Measurements from ENCODE around the gene R3HDM1.
A peak's percentile ranks its signal among the peaks of the same experiment; 100 is the strongest.

R3HDM1 gene

GRCh38 chr2:135546436-135546835 lies 15.2 kb downstream of the R3HDM1 start:
- DNase-seq (ENCODE audit: low read depth): no peak
- TF ChIP-seq CTCF (conservative IDR thresholded peaks at IDR 0.05; ENCODE audit: low read depth, low read length): no peak
- no peak overlapping the region for H3K4me3 ChIP-seq (ENCODE audit: low read depth, low read length)

- H3K4me3 ChIP-seq (ENCODE audit: low read depth, low read length): no peak overlapping the region
- TF ChIP-seq CTCF (conservative IDR thresholded peaks at IDR 0.05; ENCODE audit: low read depth, low read length): no peak
- DNase-seq (ENCODE audit: low read depth): no peak
Observed at GRCh38 chr2:135547311-135547710, 16.0 kb downstream of the R3HDM1 start.

- no peak for TF ChIP-seq CTCF (conservative IDR thresholded peaks at IDR 0.05; ENCODE audit: low read depth, low read length)
- H3K4me3 ChIP-seq (ENCODE audit: low read depth, low read length): no peak overlapping the region
- DNase-seq (ENCODE audit: low read depth): no peak
Observed at GRCh38 chr2:135551356-135551755, 20.1 kb downstream of the R3HDM1 start.

- no peak overlapping the region for H3K4me3 ChIP-seq (ENCODE audit: low read depth, low read length)
- no peak for TF ChIP-seq CTCF (conservative IDR thresholded peaks at IDR 0.05; ENCODE audit: low read depth, low read length)
- no peak for DNase-seq (ENCODE audit: low read depth)
Observed at GRCh38 chr2:135552887-135553286, 21.6 kb downstream of the R3HDM1 start.

GRCh38 chr2:135555311-135555710 lies 24.0 kb downstream of the R3HDM1 start:
- DNase-seq (ENCODE audit: low read depth): no peak
- H3K4me3 ChIP-seq (ENCODE audit: low read depth, low read length): no peak overlapping the region
- TF ChIP-seq CTCF (conservative IDR thresholded peaks at IDR 0.05; ENCODE audit: low read depth, low read length): no peak

GRCh38 chr2:135557530-135557929 lies 26.2 kb downstream of the R3HDM1 start:
- TF ChIP-seq CTCF (conservative IDR thresholded peaks at IDR 0.05; ENCODE audit: low read depth, low read length): no peak
- no peak overlapping the region for H3K4me3 ChIP-seq (ENCODE audit: low read depth, low read length)
- DNase-seq (ENCODE audit: low read depth): peak; percentile 39

GRCh38 chr2:135561925-135562324 lies 30.6 kb downstream of the R3HDM1 start:
- TF ChIP-seq CTCF (conservative IDR thresholded peaks at IDR 0.05; ENCODE audit: low read depth, low read length): no peak
- peak; percentile 2 for DNase-seq (ENCODE audit: low read depth)
- no peak overlapping the region for H3K4me3 ChIP-seq (ENCODE audit: low read depth, low read length)

All from choroid plexus epithelial cell (primary cell).